H1 (cell line): Measurements from ENCODE around the gene TC2N. TPM values are rescaled to one million over a fixed set of nuclear protein-coding genes. Genes with fewer than 3 reads are reported as not detected.

Experiments used
- CTCF ChIA-PET: fragments of 300-600 bp; sonication (Branson Sonifier 250); formaldehyde crosslinking; loops from one replicate; lab custom pipeline; 2021; ENCODE audit not compliant: partially characterized antibody; lab: Charles Lee
- POLR2A ChIA-PET: fragments of 300-600 bp; sonication (Branson Sonifier 250); formaldehyde crosslinking; loops from one replicate; lab custom pipeline; 2021; ENCODE audit warnings: inconsistent platforms; ENCODE audit not compliant: partially characterized antibody; lab: Charles Lee
- DNase-seq, 2 experiments: peaks; one replicate each; pipeline versions ENCODE4 v3.0.0 to v3.0.0-alpha.2; 2010 to 2022; ENCODE audit warnings: low spot score in 2 of 2, low read depth in 1 of 2, mixed read lengths in 1 of 2
- FAIRE-seq: peaks from 2 replicates; lab custom pipeline; 2011; peaks lifted over from hg19 to GRCh38; lab: Jason Lieb, UNC
- H2AFZ ChIP-seq: 2 replicates; pipeline ENCODE4 v1.8.1; 2012; ENCODE audit warnings: low read length, inconsistent platforms
- H2AK5ac ChIP-seq: 2 replicates; pipeline ENCODE4 v1.6.1; 2013; ENCODE audit warnings: low read depth, low read length
- H2BK120ac ChIP-seq: replicated peaks from 2 replicates; pipeline ENCODE3; 2013; ENCODE audit warnings: low read depth, low read length, inconsistent platforms
- H2BK12ac ChIP-seq: 2 replicates; pipeline ENCODE4 v1.6.1; 2013; ENCODE audit warnings: low read depth, low read length
- H2BK15ac ChIP-seq: 2 replicates; pipeline ENCODE4 v1.6.1; 2013; ENCODE audit warnings: low read length
- H2BK20ac ChIP-seq: 2 replicates; pipeline ENCODE4 v1.6.1; 2013; ENCODE audit warnings: low read length
- H2BK5ac ChIP-seq: 2 replicates; pipeline ENCODE4 v1.6.1; 2013; ENCODE audit warnings: low read depth, low read length
- H3K14ac ChIP-seq: 2 replicates; pipeline ENCODE4 v1.6.1; 2013; ENCODE audit warnings: inconsistent platforms; ENCODE audit not compliant: insufficient read length
- H3K18ac ChIP-seq: 2 replicates; pipeline ENCODE4 v1.6.1; 2013; ENCODE audit warnings: low read length; ENCODE audit errors: extremely low read depth
- H3K23ac ChIP-seq: 2 replicates; pipeline ENCODE4 v1.6.1; 2013; ENCODE audit warnings: inconsistent platforms; ENCODE audit not compliant: insufficient read length
- H3K23me2 ChIP-seq: 2 replicates; pipeline ENCODE4 v1.6.1; 2013; ENCODE audit warnings: low read depth, low read length
- H3K27ac ChIP-seq: 2 replicates; pipeline ENCODE4 v1.6.1; 2011; ENCODE audit warnings: low read depth, low read length, inconsistent platforms
- H3K27me3 ChIP-seq, 4 experiments: replicated peaks in 1 of 4; 1 replicate in 1 of 4; 2 replicates in 3 of 4; pipeline versions ENCODE4 v1.6.1 to v1.8.1; 2011 to 2013; ENCODE audit warnings: low read length in 3 of 4, mild to moderate bottlenecking in 3 of 4, inconsistent platforms in 2 of 4, mixed read lengths in 2 of 4, moderate library complexity in 1 of 4; ENCODE audit not compliant: control insufficient read depth in 3 of 4, insufficient read depth in 3 of 4; ENCODE audit errors: extremely low read depth in 1 of 4
- H3K36me3 ChIP-seq, 4 experiments: 2 replicates each; pipeline versions ENCODE4 v1.6.1 to v1.8.1; 2011 to 2013; ENCODE audit warnings: mild to moderate bottlenecking in 4 of 4, low read length in 3 of 4, moderate library complexity in 2 of 4, control low read depth in 1 of 4, inconsistent platforms in 1 of 4; ENCODE audit not compliant: insufficient read depth in 4 of 4, control insufficient read depth in 2 of 4
- H3K4ac ChIP-seq: replicated peaks from 2 replicates; pipeline ENCODE3; 2013; ENCODE audit warnings: low read length, low read depth, mixed read lengths, inconsistent platforms; ENCODE audit not compliant: insufficient read length
- H3K4me1 ChIP-seq, 4 experiments: replicated peaks in 1 of 4; 1 replicate in 1 of 4; 2 replicates in 3 of 4; pipeline versions ENCODE4 v1.6.1 to v1.8.1; 2011 to 2013; ENCODE audit warnings: low read length in 3 of 4, inconsistent platforms in 2 of 4, mixed read lengths in 1 of 4; ENCODE audit not compliant: insufficient read depth in 4 of 4, control insufficient read depth in 3 of 4
- H3K4me2 ChIP-seq, 2 experiments: 2 replicates each; pipeline versions ENCODE4 v1.6.1 to v1.8.1; 2011 to 2013; ENCODE audit warnings: low read depth in 2 of 2, low read length in 2 of 2, control low read depth in 1 of 2, inconsistent platforms in 1 of 2, mild to moderate bottlenecking in 1 of 2; ENCODE audit not compliant: insufficient read depth in 1 of 2
- H3K4me3 ChIP-seq, 4 experiments: fragments of 200-600, 300-600 bp in 1 of 4; sonication (generic), shearing (Covaris generic), sonication (Bioruptor Twin) in 1 of 4; 2 replicates each; pipeline versions ENCODE4 v1.5.1 to v1.8.1; 2011 to 2016; ENCODE audit warnings: low read length in 4 of 4, low read depth in 3 of 4, control low read depth in 2 of 4, inconsistent platforms in 2 of 4, mild to moderate bottlenecking in 2 of 4, mixed read lengths in 1 of 4, moderate library complexity in 1 of 4; ENCODE audit not compliant: insufficient read depth in 2 of 4; ENCODE audit errors: extremely low read depth in 1 of 4
- H3K56ac ChIP-seq: replicated peaks from 2 replicates; pipeline ENCODE3; 2013; ENCODE audit warnings: low read depth, mild to moderate bottlenecking, mixed read lengths, low read length, inconsistent platforms; ENCODE audit not compliant: insufficient read length
- H3K79me1 ChIP-seq: 2 replicates; pipeline ENCODE4 v1.6.1; 2013; ENCODE audit warnings: low read depth, low read length, control low read depth
- H3K79me2 ChIP-seq, 2 experiments: 2 replicates each; pipeline versions ENCODE4 v1.6.1 to v1.8.1; 2012 to 2013; ENCODE audit warnings: low read length in 2 of 2, mild to moderate bottlenecking in 2 of 2, inconsistent platforms in 1 of 2; ENCODE audit not compliant: insufficient read depth in 2 of 2, control insufficient read depth in 1 of 2
- H3K9ac ChIP-seq, 4 experiments: replicated peaks in 1 of 4; 1 replicate in 1 of 4; 2 replicates in 3 of 4; pipeline versions ENCODE4 v1.6.1 to v1.8.1; 2011 to 2013; ENCODE audit warnings: low read depth in 3 of 4, low read length in 3 of 4, control low read depth in 2 of 4, mild to moderate bottlenecking in 2 of 4, moderate library complexity in 2 of 4, inconsistent platforms in 1 of 4; ENCODE audit errors: extremely low read depth in 1 of 4
- H3K9me3 ChIP-seq, 2 experiments: 2 replicates each; pipeline versions ENCODE4 v1.6.1 to v1.8.1; 2012 to 2013; ENCODE audit warnings: mild to moderate bottlenecking in 2 of 2, moderate library complexity in 2 of 2, control low read depth in 1 of 2, inconsistent platforms in 1 of 2, low read depth in 1 of 2, low read length in 1 of 2, mixed read lengths in 1 of 2; ENCODE audit not compliant: insufficient read depth in 2 of 2
- H4K20me1 ChIP-seq, 2 experiments: replicated peaks in 1 of 2; 2 replicates each; pipeline versions ENCODE3 to v1.8.1; 2011 to 2013; ENCODE audit warnings: inconsistent platforms in 2 of 2, low read length in 2 of 2, mild to moderate bottlenecking in 1 of 2; ENCODE audit not compliant: insufficient read depth in 2 of 2, control insufficient read depth in 1 of 2
- H4K5ac ChIP-seq: 2 replicates; pipeline ENCODE4 v1.6.1; 2013; ENCODE audit warnings: low read length, low read depth, mixed read lengths, inconsistent platforms; ENCODE audit not compliant: insufficient read length
- H4K8ac ChIP-seq: 2 replicates; pipeline ENCODE4 v1.8.0; 2013; ENCODE audit warnings: mild to moderate bottlenecking, moderate library complexity, low read length, inconsistent platforms; ENCODE audit not compliant: insufficient read depth; ENCODE audit errors: extremely low read depth
- H4K91ac ChIP-seq: replicated peaks from 2 replicates; pipeline ENCODE3; 2013; ENCODE audit warnings: low read length, mixed read lengths, inconsistent platforms; ENCODE audit not compliant: insufficient read length
- CHD1 ChIP-seq: IDR thresholded peaks from 2 replicates; pipeline ENCODE4 v1.6.1; 2012; ENCODE audit warnings: low read depth, low read length, improper control_type of control experiment
- HDAC2 ChIP-seq, 2 experiments: fragments of 300-600 bp in 1 of 2; sonication (generic) in 1 of 2; IDR thresholded peaks; 2 replicates each; pipeline ENCODE4 v1.6.1; 2011 to 2012; ENCODE audit warnings: low read depth in 2 of 2, low read length in 2 of 2, mild to moderate bottlenecking in 2 of 2, moderate library complexity in 2 of 2, borderline replicate concordance in 1 of 2, inconsistent platforms in 1 of 2
- KDM1A ChIP-seq: fragments of 200-600, 300-600 bp; sonication (generic); IDR thresholded peaks from 2 replicates; pipeline ENCODE4 v1.7.1; 2016; ENCODE audit warnings: mild to moderate bottlenecking, low read length, borderline replicate concordance
- RFX5 ChIP-seq: IDR thresholded peaks from 2 replicates; pipeline ENCODE4 v1.6.1; 2011; ENCODE audit warnings: low read depth, low read length, improper control_type of control experiment, borderline replicate concordance
- SIX5 ChIP-seq: IDR thresholded peaks from 2 replicates; pipeline ENCODE4 v1.6.1; 2011; ENCODE audit warnings: mild to moderate bottlenecking, low read depth, low read length
- SP2 ChIP-seq: IDR thresholded peaks from 2 replicates; pipeline ENCODE4 v1.6.1; 2012; ENCODE audit warnings: mild to moderate bottlenecking, low read length, inconsistent platforms
- SRF ChIP-seq: IDR thresholded peaks from 2 replicates; pipeline ENCODE4 v1.6.1; 2011; ENCODE audit warnings: mild to moderate bottlenecking, low read depth, low read length, moderate library complexity
- ZNF274 ChIP-seq: IDR thresholded peaks from 2 replicates; pipeline ENCODE4 v1.7.0; 2012; ENCODE audit warnings: low read length, borderline replicate concordance; ENCODE audit errors: extremely low read depth
- WGBS, 2 experiments: shearing (Covaris generic) in 1 of 2; methylation state at CpG; one replicate each; pipeline versions ENCODE4 v1.1.6 to v1.1.7; 2013 to 2015; ENCODE audit warnings: low lambda C conversion rate in 2 of 2, mixed read lengths in 2 of 2, inconsistent platforms in 1 of 2, low coverage in 1 of 2, missing lambda C conversion rate in 1 of 2; ENCODE audit not compliant: insufficient replicate concordance in 2 of 2, insufficient coverage in 1 of 2, insufficient read length in 1 of 2; ENCODE audit errors: extremely low coverage in 1 of 2, missing lambda C conversion rate in 1 of 2; 5-methylcytosine and 5-hydroxymethylcytosine counted together
- polyA plus RNA-seq, 7 experiments: library from polyadenylated mRNA; depleted of rRNA in 3 of 7; stranded (reverse) in 5 of 7; unstranded in 2 of 7; fragments of >200 nt in 5 of 7; fragments of 200-250 nt in 2 of 7; gene quantifications; 1 replicate in 5 of 7; 2 replicates in 1 of 7; 4 replicates in 1 of 7; pipeline versions ENCODE4 v1.2.1 to v1.2.3, GENCODE V29; 2011 to 2013; ENCODE audit warnings: missing spikeins in 2 of 7, mixed read lengths in 2 of 7
- total RNA-seq: library from RNA; stranded (reverse); fragmentation: NEBNext Ultra II Directional; extraction: Animal tissue kit (Norgen Biotek cat#: 25700); gene quantifications from 2 replicates; pipeline ENCODE4 v1.2.1, GENCODE V29; 2021
- TF ChIP-seq, protein P1 (sequence below), 3 experiments: IDR thresholded peaks; 1 replicate in 2 of 3; 2 replicates in 1 of 3; pipeline versions ENCODE4 v1.5.1 to v1.6.1; 2011; ENCODE audit warnings: low read length in 3 of 3, mild to moderate bottlenecking in 3 of 3, inconsistent platforms in 2 of 3, low read depth in 1 of 3, moderate library complexity in 1 of 3; ENCODE audit not compliant: insufficient read depth in 1 of 3; ENCODE audit errors: control extremely low read depth in 1 of 3

Gene TC2N
- total and polyA plus RNA-seq, 2 of the 8 experiments (the other 6 are each of a cell fraction or from before 2014, with no cell fraction given), result 9.7 to 36.2 TPM

DNA sequence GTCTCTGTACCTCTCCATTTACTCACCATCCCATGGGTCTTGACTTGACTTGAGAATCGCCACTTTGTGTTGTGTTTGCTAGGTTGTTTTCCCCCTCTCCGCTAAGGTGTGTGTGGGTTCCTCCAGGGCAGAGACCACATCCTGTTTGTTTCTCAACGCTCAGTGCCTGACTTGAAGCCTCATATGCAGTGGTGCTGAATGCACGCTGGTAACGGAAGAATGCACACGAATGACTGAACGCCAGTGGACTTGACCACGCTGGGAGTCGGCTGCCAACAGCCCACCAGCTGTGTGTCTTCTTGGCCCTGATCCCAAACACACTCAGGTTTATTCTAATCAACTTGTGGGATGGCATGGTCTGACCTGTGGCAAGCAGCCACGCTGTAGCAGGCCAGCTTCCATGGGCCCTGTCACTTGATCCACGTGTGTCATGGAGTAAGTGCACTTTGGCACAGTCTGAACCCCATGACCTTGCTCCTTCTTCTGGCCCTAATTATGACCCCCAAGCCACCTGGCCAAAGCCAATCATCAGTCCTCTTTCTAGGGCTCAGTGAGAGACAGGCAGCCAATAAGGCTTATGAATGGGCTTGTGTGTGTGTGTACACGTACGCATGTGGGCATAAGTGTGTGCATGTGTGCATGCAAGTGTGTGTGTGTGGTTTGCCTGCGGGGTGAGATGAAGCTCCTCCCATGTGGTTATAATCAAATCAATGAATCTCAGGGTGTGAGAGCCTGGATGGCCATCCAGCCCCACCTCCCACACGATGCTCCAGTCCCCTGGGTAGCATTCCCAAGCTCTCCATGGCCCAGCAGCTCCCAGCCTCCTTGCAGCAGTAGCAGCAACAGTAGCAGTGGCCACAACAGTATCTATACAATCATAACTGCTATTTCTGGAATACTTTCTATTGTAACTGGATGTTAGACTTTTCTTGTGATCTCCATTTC lies 6.4 kb upstream of the TC2N start:
- 94% methylated on average over 15 of the region's 15 CpGs; no CpG with 5 or more reads in 1 of the 2 experiments for WGBS, 2 experiments
- Histone ChIP-seq H4K8ac (no peak overlapping the region; the same call in 1 of the 2 replicates), H3K4ac (no peak overlapping the region), H3K56ac (no peak overlapping the region), H3K23ac (no peak overlapping the region), H3K79me1 (no peaks in the 10 kb centered on the region), H3K9ac (no peak overlapping the region), H4K5ac (no peak overlapping the region), H2BK120ac (no peak overlapping the region), H3K14ac (no peak overlapping the region), H2AFZ (no peak overlapping the region), H3K27ac (no peak overlapping the region), H3K4me1 (no peaks in the 10 kb centered on the region), H3K23me2 (no peaks in the 10 kb centered on the region), H2BK5ac (no peak overlapping the region), H4K91ac (no peak overlapping the region), H3K4me2 (no peak overlapping the region), H2BK12ac (no peak overlapping the region), H4K20me1 (no peaks in the 10 kb centered on the region), H2AK5ac (no peak overlapping the region), H3K18ac (no peak overlapping the region), H2BK15ac (0 out of 2 replicates have a peak overlapping the region, but pooled peaks have one; percentile 0), H3K27me3 (no peaks in the 10 kb centered on the region), H3K9me3 (no peaks in the 10 kb centered on the region), H3K4me3 (no peak overlapping the region), H3K36me3 (no peaks in the 10 kb centered on the region), H2BK20ac (no peak overlapping the region), H3K79me2 (no peaks in the 10 kb centered on the region)
- FAIRE-seq, result no peak
- CTCF ChIA-PET, result interaction anchor here (0.6 to 3.1 kb wide), 6 partner anchors 9 to 26 kb away, joined by 3 to 10 read pairs (median 4); no protein-coding TSS in a partner anchor
- no peak for DNase-seq
- POLR2A ChIA-PET, result no interaction called here
- TF ChIP-seq ZNF274, result no peak
- TF ChIP-seq SRF, result no peak
- no peak for TF ChIP-seq SP2
- TF ChIP-seq, protein P1, sequence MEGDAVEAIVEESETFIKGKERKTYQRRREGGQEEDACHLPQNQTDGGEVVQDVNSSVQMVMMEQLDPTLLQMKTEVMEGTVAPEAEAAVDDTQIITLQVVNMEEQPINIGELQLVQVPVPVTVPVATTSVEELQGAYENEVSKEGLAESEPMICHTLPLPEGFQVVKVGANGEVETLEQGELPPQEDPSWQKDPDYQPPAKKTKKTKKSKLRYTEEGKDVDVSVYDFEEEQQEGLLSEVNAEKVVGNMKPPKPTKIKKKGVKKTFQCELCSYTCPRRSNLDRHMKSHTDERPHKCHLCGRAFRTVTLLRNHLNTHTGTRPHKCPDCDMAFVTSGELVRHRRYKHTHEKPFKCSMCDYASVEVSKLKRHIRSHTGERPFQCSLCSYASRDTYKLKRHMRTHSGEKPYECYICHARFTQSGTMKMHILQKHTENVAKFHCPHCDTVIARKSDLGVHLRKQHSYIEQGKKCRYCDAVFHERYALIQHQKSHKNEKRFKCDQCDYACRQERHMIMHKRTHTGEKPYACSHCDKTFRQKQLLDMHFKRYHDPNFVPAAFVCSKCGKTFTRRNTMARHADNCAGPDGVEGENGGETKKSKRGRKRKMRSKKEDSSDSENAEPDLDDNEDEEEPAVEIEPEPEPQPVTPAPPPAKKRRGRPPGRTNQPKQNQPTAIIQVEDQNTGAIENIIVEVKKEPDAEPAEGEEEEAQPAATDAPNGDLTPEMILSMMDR (IDR thresholded peaks at IDR 0.05; ENCODE audit: control extremely low read depth in 1 of 3, insufficient read depth in 1 of 3, low read depth in 1 of 3, low read length in 3 of 3), result no peak
- no peak for TF ChIP-seq SIX5
- TF ChIP-seq CHD1, result no peak
- no peak for TF ChIP-seq HDAC2 (IDR thresholded peaks at IDR 0.05; ENCODE audit: borderline replicate concordance in 1 of 2, low read depth in 2 of 2, low read length in 2 of 2)
- TF ChIP-seq KDM1A, result no peak
- no peak for TF ChIP-seq RFX5
